SKM-1 treated with dmso at 0.1 percent for 144 hours (cell line): ENCODE measurements around the gene GRID2IP.
"Not testable (repeated sequence)": the region's sequence is repeated elsewhere in the genome, so short reads cannot be mapped to it uniquely, and the experiment has no call there.

Experiments used
- DNase-seq: peaks from one replicate; lab custom pipeline; 2025; ENCODE audit not compliant: unreplicated experiment; lab: John Stamatoyannopoulos, UW

GRID2IP gene

DNA sequence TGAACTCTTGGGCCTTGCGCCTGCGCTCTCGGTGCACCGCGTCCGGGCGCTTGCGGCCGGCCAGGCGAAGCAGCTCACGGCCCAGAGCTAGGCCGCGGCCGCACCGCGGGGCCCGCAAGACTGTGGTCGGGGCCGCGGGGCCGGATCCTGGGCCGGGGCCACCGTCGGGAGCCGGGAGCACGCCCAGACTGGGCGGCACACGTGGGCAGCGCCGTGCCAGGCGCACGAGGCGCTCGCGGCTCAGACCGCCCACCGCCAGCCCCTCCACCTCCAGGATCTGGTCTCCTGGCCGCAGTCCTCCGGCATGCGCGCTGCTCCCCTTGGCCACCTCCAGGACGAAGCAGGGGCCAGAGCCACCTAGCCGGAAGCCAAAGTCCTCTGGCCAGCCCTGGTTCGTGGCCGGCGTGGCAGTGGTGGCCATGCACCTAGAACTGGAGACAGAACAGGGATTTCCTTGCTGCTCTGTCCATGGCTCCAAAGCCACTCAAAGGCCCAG is at the start of gene GRID2IP:
Gene GRID2IP, minus strand, starts transcription at position 446 of the 496 bp plus-strand sequence. Its CDS starts 25 bp downstream, at position 421.
- no peak for DNase-seq

DNA sequence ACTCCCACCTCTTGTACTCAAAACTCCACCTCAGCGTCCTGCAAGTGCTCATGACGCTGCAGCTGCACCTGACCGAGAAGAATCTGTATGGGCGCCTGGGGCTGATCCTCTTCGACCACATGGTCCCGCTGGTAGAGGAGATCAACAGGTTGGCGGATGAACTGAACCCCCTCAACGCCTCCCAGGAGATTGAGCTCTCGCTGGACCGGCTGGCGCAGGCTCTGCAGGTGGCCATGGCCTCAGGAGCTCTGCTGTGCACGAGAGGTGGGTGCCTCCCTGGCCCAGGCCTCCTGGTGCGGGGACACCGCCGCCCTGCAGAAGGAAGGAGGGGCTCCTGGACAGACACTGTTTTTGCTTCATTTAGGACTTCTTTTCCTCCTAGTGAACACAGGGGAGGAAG is 48.8 kb upstream of the GRID2IP start:
- DNase-seq, result no peak

DNA sequence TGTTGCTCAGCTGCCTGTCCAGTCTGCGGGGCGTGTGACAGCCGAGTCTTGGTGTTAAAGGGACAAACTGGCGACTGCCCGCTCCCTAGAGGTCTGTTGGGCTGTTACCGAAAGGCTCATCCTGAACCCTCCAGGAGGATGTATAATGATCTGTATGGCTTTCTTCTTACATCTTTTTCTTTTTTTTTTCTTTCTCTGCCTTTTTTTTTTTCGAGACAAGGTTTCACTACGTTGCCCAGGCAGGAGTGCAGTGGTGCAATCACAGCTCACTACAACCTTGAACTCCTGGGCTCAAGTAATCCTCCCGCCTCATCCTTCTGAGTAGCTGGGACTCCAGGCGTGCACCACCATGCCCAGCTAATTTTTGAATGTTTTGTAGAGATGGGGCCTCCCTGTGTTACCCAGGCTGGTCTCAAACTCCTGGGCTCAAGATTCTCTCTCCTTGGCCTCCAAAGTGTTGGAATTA is 39.4 kb upstream of the GRID2IP start:
- peak; percentile 37 for DNase-seq

DNA sequence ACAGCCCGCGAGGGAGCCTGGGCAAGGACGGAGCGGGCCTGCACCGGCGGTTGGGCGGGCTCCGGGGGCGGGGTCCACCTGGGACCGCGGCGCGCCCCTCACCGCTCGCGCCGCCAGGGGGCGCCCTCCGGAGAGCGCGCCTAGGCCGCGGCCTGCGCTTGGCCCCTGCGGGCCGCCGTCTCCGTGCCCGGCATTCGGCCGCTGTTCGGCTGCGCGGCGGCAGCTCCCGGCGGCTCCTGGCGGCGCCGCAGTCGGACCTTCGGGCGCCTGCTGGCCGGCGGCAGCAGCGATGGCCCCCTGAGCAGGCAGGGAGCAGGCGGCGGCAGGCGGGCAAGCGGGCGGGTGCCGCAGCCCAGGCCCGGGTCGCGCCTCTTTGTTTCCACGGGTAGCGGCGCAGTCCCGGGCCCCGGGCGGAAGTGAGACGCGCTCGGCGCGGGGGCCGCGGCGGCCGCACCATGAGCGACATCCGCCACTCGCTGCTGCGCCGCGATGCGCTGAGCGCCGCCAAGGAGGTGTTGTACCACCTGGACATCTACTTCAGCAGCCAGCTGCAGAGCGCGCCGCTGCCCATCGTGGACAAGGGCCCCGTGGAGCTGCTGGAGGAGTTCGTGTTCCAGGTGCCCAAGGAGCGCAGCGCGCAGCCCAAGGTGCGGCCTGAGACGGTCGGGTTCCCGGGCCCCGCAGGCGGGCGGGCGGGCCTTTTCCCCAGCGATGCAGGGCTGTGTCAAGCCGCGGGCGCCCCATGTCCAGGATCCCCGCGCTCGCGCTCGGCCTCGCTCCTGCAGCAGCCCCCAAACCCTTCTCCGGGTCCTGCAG is 38.8 kb upstream of the GRID2IP start, which contains the start of gene INTS15:
Gene INTS15, plus strand, starts transcription at position 193 of the 816 bp plus-strand sequence. Its CDS starts 263 bp downstream, at position 456.
- peak; percentile 73 for DNase-seq

DNA sequence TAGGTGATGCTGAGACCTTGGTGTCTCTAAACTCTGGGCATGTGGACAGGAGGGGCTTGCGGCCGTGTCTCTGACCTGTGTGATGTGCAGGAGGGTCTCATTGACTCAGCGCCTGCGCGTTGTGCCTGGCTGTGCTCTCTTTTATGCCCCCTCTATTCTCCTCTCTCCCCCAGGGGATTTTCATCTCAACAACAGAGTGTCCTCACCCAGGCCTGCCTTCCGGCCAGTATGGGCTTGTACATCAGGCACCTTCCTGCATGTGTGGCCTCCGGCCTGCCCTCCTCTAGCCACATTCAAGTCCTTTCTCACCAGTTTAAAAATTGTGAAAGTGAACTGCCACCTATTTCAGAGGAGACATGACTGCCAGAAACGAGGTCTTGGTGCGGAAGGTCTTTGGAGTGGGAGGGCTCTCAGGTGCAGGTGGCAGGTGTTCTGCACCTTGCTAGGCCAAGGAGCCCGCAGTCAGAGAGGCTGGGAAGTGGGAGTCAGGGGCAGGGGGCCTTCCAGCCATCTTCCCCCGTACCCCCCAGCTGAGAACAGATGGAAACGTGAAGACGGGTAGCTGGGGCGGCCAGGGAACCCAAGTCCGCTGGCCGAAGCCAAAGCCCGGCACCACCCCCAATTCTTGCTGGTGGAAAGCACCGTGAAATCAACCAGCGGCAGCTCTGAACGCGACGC is 38.0 kb upstream of the GRID2IP start:
- DNase-seq, result no peak

DNA sequence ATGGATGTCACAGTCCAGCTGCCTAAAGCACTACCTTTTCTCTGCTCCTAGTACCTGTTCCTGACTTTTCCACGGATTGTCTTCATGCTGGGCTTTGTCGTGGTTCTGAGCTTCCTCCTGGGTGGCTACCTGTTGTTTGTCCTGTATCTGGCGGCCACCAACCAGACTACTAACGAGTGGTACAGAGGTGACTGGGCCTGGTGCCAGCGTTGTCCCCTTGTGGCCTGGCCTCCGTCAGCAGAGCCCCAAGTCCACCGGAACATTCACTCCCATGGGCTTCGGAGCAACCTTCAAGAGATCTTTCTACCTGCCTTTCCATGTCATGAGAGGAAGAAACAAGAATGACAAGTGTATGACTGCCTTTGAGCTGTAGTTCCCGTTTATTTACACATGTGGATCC is 37.3 kb upstream of the GRID2IP start:
- DNase-seq, result no peak

GRCh38 chr7:6585746-6586432 is 34.6 kb upstream of the GRID2IP start:
- not testable (repeated sequence) for DNase-seq

- DNase-seq, result peak; percentile 32
These were observed 28.2 kb upstream of the GRID2IP start for GRCh38 chr7:6579446-6579845.

DNA sequence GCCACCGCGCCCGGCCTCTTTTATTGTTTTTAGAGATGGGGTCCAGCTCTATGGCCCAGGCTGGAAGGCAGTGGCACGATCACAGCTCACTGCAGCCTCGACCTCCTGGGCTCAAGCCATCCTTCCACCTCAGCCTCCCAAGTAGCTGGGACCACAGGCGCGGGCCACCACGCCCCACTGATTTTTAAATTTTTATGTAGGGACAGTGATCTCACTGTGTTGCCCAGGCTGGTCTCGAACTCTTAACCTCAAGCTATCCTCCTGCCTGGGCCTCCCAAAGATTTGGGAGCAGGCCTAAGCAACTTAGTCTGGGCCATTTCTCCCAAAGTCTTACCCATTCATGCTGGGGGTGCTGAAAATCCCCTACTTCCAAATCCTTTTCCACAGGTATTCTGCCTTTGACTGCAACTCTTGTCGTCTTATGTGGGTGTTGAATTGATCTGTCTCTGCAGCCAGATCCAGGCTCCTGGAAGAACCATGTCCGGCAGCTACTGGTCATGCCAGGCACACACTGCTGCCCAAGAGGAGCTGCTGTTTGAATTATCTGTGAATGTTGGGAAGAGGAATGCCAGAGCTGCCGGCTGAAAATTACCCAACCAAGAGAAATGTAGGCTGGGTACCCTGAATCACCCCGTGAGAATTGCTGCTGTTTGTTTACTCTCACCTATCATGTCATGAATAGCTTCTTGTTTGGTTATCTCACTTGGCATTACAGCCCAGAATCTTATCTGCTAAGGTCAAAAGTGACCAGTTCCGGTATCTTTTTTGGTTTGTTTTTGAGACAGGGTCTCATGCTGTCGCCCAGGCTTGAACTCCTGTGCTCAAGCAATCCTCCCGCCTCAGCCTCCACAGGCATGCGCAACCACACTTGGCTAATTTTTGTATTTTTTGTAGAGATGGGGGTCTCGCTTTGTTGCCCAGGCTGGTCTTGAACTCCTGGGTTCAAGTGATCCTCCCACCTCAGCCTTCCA is 27.1 kb upstream of the GRID2IP start:
- no peak for DNase-seq

GRCh38 chr7:6577369-6578113 is 26.3 kb upstream of the GRID2IP start, which contains the start of gene ZDHHC4:
ZDHHC4 (plus strand) TSS chr7:6577454; CDS start chr7:6580562, 3,108 bp downstream.
- DNase-seq, result peak; percentile 75

GRCh38 chr7:6576867-6577368 is 25.7 kb upstream of the GRID2IP start:
- DNase-seq, result not testable (repeated sequence)

DNA sequence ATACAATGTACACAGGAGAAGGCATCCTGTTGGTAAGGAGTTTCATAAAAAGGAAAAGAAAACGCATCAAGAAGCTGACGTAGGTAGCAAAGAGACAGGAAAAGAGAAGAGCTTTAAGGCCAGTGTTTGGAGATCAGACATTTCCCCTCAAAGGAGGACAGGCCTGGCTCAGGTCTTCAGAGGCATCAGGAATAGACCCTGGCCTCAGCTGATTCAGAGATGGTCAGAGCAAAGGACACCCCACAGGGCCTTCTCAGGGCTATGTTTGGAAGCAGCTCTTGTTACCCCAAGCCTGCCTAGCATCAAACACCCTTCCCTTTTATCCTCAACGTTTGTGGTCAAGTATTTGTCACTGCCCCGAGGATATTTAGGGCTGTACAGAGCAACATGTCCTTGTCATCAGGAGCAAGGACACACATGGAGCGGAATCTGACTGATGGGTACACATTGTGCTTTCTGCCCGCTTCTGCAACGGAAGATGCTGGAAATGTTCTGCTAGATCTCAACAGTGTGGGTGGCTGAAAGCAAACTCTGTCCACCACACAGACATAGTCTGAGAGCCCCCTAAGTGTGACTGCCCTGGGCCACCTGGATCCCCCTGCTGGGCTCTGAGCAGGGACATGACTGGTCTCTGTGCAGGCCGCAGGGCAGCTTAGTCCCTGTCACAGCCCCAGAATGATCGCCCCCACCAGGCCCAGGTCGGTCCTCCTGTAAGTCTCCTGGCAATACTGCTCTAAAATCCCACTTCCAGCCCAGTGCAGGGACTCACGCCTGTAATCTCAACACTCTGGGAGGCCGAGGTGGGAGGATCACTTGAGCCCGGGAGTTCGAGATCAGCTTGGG is 25.0 kb upstream of the GRID2IP start:
- no peak for DNase-seq

DNA sequence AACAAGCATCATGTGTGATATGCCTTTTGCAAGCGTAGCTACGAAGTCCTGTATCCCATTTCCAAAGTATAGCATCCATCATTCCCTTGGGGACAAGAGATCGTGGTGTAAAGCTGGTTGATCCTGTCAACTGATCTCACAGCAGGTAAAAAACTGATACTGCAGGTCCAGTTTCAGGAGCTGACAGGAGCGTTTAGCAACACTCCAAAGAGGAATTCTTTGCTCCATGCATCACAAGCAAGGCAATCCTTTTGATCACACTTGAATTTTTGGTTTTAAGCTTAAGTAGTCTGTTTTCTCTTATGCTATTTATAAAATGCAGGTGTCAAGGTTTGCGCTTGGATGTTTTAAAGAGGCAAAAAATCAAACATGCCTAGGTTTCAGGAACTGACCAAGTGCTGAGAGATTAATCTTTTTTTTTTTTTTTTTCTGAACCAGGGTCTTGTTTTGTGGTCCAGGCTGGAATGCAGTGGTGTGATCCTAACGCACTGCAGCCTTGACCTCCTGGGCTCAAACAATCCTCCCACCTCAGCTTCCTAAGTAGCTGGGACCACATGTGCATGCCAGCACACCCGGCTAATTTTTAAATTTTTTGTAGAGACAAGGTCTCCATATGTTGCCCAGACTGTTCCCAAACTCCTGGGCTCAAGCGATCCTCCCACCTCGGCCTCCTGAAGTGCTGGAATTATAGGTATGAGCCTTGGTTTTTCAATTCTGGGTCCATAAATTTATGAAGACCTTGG is 24.2 kb upstream of the GRID2IP start:
- DNase-seq, result no peak

DNA sequence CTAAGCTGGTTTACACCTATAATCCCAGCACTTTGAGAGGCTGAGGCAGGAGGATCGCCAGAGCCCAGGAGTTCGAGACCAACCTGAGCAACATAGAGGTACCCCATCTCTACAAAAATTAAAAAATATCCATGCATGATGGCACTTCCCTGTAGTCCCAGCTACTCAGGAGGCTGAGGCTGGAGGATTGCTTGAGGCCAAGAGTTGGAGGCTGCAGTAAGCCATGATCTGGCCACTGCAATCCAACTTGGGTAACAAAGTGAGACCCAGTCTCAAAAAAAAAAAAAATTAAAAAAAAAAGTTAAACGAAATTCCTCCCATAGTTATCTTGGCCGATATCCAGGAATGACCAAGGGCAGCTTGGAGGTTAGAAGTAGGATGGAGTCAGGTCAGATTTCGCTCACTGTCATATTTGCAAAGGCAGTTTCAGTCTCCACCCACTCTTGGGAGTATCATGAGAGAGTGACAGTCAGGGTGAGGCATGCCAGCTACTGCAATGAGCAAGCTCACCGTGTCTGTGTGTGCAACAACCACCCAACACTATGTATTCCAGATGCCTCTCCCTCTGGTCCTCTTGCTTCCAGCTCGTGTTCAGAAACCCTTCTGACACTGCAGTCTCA is 20.0 kb upstream of the GRID2IP start:
- no peak for DNase-seq

GRCh38 chr7:6567886-6568285 is 16.6 kb upstream of the GRID2IP start:
- DNase-seq, result no peak

DNA sequence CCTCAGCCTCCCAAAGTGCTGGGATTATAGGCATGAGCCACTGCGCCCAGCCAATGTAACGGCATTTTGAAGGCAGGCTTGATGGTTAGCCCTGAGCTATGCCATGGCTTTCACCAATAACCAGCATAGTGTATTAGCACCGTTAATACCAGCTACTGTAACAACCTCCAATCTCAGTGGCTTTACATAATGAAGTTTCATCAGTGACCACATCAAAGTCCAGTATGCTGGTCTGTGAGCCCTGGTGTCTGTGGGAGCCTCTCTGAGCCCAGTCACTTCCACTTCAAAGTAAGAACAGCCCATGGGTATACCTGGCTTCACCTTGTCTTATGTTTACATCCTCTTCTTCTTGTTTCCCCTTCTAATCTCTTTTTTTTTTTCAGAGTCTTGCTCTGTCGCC is 14.4 kb upstream of the GRID2IP start:
- DNase-seq, result no peak
